Stimulated activated memory B cell treated with anti-CD40 and anti-IgM and Interleukin-4, amounts not matched to agents 10 μg/mL and 1 μg/mL and 100 μg/mL, for 72 hours (primary cell): ENCODE measurements around the gene TFF1.

Experiments
- ATAC-seq: fragments of 150-1000 bp; cut with Tn5 transposase; 2 replicates; pipeline ENCODE4 v1.10.0; 2021
- H3K27ac Mint-ChIP-seq: one replicate; pipeline ENCODE4 v1.8.0; 2022; ENCODE audit warnings: mild to moderate bottlenecking, mixed read lengths
- H3K27me3 Mint-ChIP-seq: one replicate; pipeline ENCODE4 v1.8.0; 2022; ENCODE audit warnings: mixed read lengths
- H3K36me3 Mint-ChIP-seq: one replicate; pipeline ENCODE4 v1.8.0; 2022; ENCODE audit warnings: mixed read lengths
- H3K4me1 Mint-ChIP-seq: one replicate; pipeline ENCODE4 v1.8.0; 2022; ENCODE audit warnings: mixed read lengths
- H3K4me3 Mint-ChIP-seq: one replicate; pipeline ENCODE4 v1.8.0; 2022; ENCODE audit warnings: mild to moderate bottlenecking, moderate library complexity, mixed read lengths
- H3K9me3 Mint-ChIP-seq: one replicate; pipeline ENCODE4 v1.8.0; 2022; ENCODE audit warnings: mixed read lengths

TFF1 gene

DNA sequence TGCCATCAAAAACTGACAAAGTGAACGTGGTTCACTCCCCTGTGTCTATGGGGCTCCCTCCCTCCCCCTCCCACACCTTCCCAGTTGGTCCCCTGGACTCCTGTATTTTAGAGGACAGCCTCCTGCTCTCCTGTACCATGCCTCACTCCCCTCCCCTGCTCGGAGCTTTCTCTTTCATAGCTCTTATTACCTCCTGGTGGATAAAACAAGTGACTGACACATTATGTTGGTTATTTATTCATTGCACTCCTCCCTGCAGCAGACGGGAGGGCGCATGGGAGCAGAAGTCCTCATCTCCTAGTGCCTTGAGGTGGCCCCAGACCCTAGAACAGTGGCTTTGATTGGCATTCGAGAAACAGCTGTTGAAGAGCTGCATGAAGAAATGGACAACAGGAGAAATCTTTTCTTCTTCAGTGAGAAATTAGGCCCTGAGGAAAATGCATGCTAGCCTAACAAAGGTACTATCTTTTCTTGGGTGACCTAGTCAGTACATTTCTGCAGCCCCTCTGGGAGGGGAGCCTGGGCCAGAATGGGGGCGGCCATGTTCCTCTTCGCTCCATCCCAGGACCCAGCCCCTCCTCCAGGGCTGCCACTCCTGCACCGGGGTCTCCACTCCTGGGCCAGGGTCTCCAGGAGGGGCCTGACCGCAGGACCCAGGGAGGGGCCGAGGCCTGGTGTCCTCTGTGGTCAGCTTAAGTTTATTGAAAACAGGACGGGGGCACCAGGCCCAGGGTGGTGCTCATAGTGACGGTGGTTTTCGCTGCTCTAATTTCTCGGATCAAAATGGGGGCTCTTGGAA, 1.2 kb upstream of the TFF1 start:
- no peaks in the 10 kb centered on the region for H3K9me3 Mint-ChIP-seq
- H3K27ac Mint-ChIP-seq = no peak overlapping the region
- H3K4me1 Mint-ChIP-seq = no peaks in the 10 kb centered on the region
- no peaks in the 10 kb centered on the region for H3K36me3 Mint-ChIP-seq
- H3K27me3 Mint-ChIP-seq = peaks cover 66% of the 10 kb centered on the region
- H3K4me3 Mint-ChIP-seq = no peak overlapping the region
- ATAC-seq = no peak

DNA sequence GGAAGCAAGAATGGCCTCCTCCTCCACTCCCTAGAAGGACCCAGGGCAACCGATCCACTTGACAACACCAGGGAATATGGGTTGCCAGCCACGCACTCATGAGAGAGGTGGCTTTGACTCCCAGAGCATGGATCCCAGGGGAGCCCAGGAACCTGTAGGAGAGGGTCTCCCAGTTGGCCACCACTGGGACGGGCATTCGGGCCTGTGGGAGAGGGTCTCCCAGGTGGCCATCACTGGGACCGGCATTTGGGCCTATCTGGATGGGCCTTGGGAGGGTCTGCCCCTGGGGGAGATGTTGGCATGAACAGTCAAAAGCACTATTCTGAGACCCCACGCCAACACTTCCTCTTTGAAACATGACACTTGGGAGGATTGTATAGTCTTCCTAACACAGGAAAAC, 565 bp downstream of the TFF1 start:
- peaks cover 9% of the 10 kb centered on the region for H3K4me1 Mint-ChIP-seq
- ATAC-seq = no peak
- no peak overlapping the region for H3K4me3 Mint-ChIP-seq
- no peak overlapping the region for H3K27ac Mint-ChIP-seq
- peaks cover 66% of the 10 kb centered on the region for H3K27me3 Mint-ChIP-seq
- no peaks in the 10 kb centered on the region for H3K36me3 Mint-ChIP-seq
- no peaks in the 10 kb centered on the region for H3K9me3 Mint-ChIP-seq

DNA sequence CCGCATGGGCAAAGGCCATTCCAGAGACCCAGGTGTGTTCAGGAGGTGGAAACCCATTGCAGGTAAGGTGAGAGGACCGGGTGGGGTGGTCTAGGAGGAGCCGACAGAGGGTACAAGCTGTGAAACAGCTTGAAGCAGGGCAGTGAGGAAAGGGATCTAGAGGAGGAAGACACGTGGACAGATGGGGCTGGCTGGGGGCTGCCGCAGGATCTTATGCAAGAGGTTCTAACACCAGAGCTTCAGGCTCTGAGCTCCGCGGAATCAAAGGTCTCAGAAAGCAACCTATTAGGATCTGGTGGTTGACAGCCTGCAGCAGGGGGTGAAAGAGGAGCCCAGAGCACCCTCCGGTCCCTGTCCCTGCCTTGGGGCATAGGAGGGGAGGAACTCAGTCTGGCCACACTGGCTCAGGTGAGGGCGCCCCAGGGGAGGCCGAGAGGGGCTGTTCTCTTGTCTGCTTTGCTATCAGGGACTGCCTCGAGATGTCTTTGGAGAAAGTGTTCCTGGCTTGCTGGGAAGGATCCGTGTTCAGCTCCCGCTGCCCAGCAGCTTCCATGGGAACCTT, 1.9 kb downstream of the TFF1 start:
- Mint-ChIP-seq H3K4me1 (peaks cover 9% of the 10 kb centered on the region), H3K27ac (no peak overlapping the region), H3K27me3 (peaks cover 65% of the 10 kb centered on the region), H3K4me3 (no peak overlapping the region), H3K9me3 (no peaks in the 10 kb centered on the region), H3K36me3 (no peaks in the 10 kb centered on the region)
- no peak for ATAC-seq

DNA sequence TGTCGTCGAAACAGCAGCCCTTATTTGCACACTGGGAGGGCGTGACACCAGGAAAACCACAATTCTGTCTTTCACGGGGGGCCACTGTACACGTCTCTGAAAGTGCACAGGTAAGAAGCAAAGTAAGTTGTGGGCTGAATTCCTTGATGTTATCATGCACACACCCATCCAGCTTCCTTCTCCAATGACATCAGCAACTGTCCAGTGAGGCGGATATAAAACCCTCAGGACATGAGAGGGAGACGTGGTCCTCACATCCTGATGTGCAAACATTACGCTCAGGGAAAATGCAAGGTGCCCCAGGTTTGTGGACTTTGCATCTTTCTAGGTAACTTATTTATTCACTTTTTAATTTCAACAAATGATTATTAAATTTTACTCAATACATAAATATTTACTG, 3.0 kb downstream of the TFF1 start:
- ATAC-seq = no peak
- Mint-ChIP-seq H3K4me1 (peaks cover 9% of the 10 kb centered on the region), H3K36me3 (no peaks in the 10 kb centered on the region), H3K27me3 (peaks cover 76% of the 10 kb centered on the region), H3K4me3 (no peak overlapping the region), H3K27ac (no peak overlapping the region), H3K9me3 (no peaks in the 10 kb centered on the region)

DNA sequence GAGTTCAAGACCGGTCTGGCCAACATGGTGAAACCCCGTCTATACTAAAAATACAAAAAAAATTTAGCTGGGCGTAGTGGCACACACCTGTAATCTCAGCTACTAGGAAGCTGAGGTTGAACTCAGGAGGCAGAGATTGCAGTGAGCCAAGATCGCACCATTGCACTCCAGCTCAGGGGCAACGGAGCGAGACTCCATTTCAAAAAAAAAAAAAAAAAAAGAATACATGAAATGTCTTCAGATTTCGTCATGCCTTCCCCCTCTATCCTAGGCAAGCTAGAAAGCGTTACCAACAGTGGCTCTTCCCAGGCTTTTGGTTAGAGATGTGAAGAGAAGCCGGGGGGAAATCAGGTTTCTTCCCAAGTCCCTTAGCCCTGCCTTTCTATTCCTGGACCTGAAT, 3.6 kb downstream of the TFF1 start:
- no peak for ATAC-seq
- Mint-ChIP-seq H3K27ac (no peak overlapping the region), H3K36me3 (no peaks in the 10 kb centered on the region), H3K27me3 (peaks cover 82% of the 10 kb centered on the region), H3K9me3 (no peaks in the 10 kb centered on the region), H3K4me3 (no peak overlapping the region), H3K4me1 (peaks cover 9% of the 10 kb centered on the region)

DNA sequence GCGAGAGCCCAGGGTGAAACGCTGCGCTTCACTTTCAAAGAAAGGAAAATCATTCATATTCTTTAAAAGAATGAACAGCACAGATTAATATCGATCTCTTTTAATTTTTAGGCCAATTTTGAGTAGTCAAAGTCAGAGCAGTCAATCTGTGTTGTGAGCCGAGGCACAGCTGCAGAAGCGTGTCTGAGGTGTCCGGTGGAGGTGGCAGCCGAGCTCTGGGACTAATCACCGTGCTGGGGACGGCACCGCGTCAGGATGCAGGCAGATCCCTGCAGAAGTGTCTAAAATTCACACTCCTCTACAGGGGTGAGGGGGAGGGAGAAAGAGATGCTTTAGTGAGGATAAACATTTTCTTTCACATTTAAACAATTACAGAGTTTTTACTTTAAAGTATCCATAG, 4.1 kb downstream of the TFF1 start:
- H3K27me3 Mint-ChIP-seq = peaks cover 86% of the 10 kb centered on the region
- H3K4me3 Mint-ChIP-seq = no peak overlapping the region
- no peak for ATAC-seq
- H3K9me3 Mint-ChIP-seq = no peaks in the 10 kb centered on the region
- H3K36me3 Mint-ChIP-seq = no peaks in the 10 kb centered on the region
- H3K27ac Mint-ChIP-seq = no peak overlapping the region
- H3K4me1 Mint-ChIP-seq = peaks cover 9% of the 10 kb centered on the region

DNA sequence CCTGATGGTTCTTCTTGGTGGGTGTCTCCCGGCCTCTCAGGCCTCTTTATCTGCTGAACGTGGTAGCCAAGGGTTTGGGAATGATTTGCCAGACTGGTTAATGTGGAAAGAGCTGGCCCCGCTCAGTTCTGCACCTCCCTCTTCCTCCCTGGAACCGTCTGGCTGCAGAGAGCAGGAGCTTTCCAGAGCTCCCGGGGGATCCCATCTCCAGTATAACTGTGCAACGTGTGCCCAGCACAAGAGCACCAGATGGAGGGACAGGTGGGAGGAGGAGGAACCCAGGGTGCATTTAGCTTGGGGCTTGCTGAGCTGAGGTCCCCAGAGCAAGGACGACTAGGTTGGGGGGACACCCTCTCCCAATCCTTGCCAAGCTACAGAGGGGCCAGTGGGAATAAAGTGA, 5.0 kb downstream of the TFF1 start:
- peaks cover 9% of the 10 kb centered on the region for H3K4me1 Mint-ChIP-seq
- no peak overlapping the region for H3K4me3 Mint-ChIP-seq
- H3K36me3 Mint-ChIP-seq = no peaks in the 10 kb centered on the region
- H3K27ac Mint-ChIP-seq = no peak overlapping the region
- ATAC-seq = no peak
- H3K27me3 Mint-ChIP-seq = peaks cover 81% of the 10 kb centered on the region
- H3K9me3 Mint-ChIP-seq = no peaks in the 10 kb centered on the region

DNA sequence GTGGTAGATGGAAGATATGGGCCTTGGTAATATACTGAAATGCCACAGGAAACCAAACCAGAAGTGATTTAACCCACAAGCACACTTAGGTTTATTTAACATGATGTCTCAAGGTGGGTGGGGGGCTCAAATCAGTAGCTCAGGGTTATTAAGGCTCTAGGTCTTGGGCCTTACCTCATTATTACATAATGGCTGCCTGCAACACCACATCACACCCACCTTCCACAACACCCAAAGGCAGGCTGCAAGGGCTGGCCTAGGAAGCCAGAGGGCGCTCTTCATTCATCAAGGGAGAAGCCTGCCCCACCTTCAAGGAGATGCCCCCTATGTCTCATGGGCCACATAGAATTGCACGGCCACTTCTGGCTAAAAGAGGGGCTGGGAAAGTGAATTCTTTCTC, 6.0 kb downstream of the TFF1 start:
- Mint-ChIP-seq H3K4me3 (no peak overlapping the region), H3K4me1 (peaks cover 9% of the 10 kb centered on the region), H3K27me3 (peaks cover 72% of the 10 kb centered on the region), H3K9me3 (no peaks in the 10 kb centered on the region), H3K36me3 (no peaks in the 10 kb centered on the region), H3K27ac (no peak overlapping the region)
- ATAC-seq = no peak

DNA sequence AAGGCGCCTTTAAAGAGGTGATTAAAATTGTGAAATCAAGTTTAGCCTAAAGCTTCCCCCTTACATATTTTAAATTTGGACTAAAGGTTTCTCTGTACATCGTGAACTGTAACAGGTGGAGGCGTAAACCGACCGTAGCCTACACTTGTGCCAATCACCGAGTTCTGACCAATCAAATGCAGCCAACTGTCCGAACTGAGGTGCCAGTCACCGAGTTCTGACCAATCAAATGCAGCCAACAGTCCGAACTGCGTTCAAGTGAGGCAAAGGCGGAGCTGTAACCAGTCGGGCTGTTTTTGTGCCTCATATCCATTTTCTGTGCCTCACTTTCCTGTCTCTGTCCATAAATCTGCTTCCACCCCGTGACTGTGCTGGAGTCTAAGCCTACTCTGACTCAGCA, 7.4 kb downstream of the TFF1 start:
- Mint-ChIP-seq H3K4me1 (peaks cover 9% of the 10 kb centered on the region), H3K27me3 (peaks cover 68% of the 10 kb centered on the region), H3K27ac (no peak overlapping the region), H3K36me3 (no peaks in the 10 kb centered on the region), H3K9me3 (peaks cover 8% of the 10 kb centered on the region), H3K4me3 (no peak overlapping the region)
- no peak for ATAC-seq

DNA sequence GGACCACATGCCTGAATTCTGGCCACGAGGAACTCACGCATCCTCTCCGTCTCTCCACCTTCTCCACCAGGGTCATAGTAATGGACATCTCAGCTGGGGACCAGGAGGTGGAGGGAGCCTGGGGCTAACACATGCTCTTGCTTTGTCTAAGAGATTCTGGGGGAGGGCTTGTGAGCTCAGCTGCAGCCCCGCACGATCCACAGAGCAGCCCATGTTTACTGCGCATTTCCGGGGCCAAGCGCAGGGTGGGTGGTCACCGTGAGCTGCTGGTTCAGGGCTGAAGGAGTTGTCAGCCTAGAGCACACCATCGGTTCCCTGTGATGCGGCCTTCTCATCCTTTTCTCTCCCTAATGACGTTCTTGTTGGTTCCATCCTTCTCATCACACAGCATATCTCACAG, 8.1 kb downstream of the TFF1 start:
- ATAC-seq = no peak
- peaks cover 14% of the 10 kb centered on the region for H3K9me3 Mint-ChIP-seq
- H3K27me3 Mint-ChIP-seq = peaks cover 68% of the 10 kb centered on the region
- no peak overlapping the region for H3K4me3 Mint-ChIP-seq
- H3K27ac Mint-ChIP-seq = no peak overlapping the region
- peaks cover 9% of the 10 kb centered on the region for H3K4me1 Mint-ChIP-seq
- H3K36me3 Mint-ChIP-seq = no peaks in the 10 kb centered on the region

DNA sequence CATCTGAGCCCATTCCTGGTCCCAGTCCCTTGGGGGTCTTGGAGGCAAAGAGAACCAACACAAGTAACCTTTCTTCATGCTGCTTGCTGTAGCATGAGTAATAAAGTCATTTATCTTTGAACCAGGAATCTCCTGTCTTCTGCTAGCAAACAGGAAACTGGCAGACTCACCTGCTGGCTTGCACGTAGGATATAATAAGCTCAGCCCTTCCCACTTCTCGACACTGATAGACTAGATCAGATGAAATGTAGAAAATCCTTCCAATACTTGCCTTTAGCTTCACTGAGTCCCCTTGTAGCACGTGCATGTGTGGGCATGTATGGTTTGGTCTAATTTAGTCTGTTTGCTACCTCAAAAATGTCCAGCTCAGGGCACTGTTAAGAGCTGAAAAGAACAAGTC, 9.0 kb downstream of the TFF1 start:
- peaks cover 6% of the 10 kb centered on the region for H3K4me1 Mint-ChIP-seq
- no peaks in the 10 kb centered on the region for H3K36me3 Mint-ChIP-seq
- no peak overlapping the region for H3K4me3 Mint-ChIP-seq
- peaks cover 70% of the 10 kb centered on the region for H3K27me3 Mint-ChIP-seq
- peaks cover 15% of the 10 kb centered on the region for H3K9me3 Mint-ChIP-seq
- no peak for ATAC-seq
- H3K27ac Mint-ChIP-seq = no peak overlapping the region

DNA sequence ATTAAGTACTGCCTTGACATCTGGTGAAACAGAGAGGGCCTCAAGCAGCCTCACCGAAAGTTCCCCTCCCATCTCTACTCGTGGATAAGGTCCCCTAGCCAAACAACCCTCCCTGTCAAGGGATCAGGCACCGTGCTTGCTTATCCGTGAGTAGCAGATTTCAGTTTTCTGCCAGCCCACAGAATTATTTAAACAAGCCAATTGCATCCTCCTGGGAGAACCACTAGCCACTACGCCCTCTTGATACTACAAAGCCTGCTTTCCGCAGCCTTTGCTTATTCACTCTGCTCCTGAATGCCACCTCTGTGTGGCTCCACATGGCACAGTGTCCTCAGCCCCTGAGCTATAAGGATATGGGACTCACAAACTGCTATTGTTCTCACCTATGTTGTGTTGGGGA, 9.7 kb downstream of the TFF1 start:
- Mint-ChIP-seq H3K27me3 (peaks cover 70% of the 10 kb centered on the region), H3K9me3 (peaks cover 15% of the 10 kb centered on the region), H3K27ac (no peak overlapping the region), H3K36me3 (no peaks in the 10 kb centered on the region), H3K4me1 (no peaks in the 10 kb centered on the region), H3K4me3 (no peak overlapping the region)
- no peak for ATAC-seq

DNA sequence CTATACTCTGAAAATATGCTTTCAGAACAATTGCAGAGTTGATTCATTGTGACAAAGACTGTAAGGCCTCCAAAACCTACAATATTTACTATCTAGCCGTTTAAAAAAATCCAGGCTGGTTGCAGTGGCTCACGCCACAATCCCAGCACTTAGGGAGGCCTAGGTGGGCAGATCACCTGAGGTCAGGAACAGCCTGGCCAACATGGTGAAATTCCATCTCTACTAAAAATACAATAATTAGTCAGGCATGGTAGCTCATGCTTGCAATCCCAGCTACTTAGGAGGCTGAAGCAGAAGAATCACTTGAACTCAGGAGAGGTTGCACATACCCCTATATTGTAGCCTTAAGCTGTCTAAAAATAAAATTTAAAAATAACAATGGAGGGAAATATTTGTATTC, 10.3 kb downstream of the TFF1 start:
- H3K36me3 Mint-ChIP-seq = no peaks in the 10 kb centered on the region
- H3K4me3 Mint-ChIP-seq = no peak overlapping the region
- no peaks in the 10 kb centered on the region for H3K4me1 Mint-ChIP-seq
- H3K27ac Mint-ChIP-seq = no peak overlapping the region
- peaks cover 15% of the 10 kb centered on the region for H3K9me3 Mint-ChIP-seq
- H3K27me3 Mint-ChIP-seq = peaks cover 70% of the 10 kb centered on the region
- ATAC-seq = no peak

DNA sequence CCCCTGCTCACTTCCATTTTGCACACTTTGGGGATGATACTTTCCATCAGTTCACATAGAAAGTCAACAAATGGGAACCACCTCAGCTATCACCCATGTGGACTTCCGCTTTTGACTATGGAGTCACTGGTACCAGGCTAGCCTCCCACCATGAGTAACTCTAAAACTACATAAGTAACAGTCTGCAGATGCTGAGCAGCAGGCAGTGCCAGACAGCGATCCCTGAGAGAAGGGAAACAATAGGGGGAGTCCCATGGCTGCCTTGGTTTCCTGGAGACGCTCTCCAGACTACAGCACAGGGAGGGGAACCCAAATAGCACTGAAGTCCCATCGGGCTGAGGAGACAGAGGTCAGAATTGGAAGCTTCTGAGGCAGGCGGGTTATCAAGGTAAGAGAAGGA, 12.7 kb downstream of the TFF1 start:
- H3K4me1 Mint-ChIP-seq = no peaks in the 10 kb centered on the region
- H3K4me3 Mint-ChIP-seq = no peak overlapping the region
- no peak for ATAC-seq
- peaks cover 15% of the 10 kb centered on the region for H3K9me3 Mint-ChIP-seq
- no peak overlapping the region for H3K27ac Mint-ChIP-seq
- no peaks in the 10 kb centered on the region for H3K36me3 Mint-ChIP-seq
- H3K27me3 Mint-ChIP-seq = peaks cover 58% of the 10 kb centered on the region

DNA sequence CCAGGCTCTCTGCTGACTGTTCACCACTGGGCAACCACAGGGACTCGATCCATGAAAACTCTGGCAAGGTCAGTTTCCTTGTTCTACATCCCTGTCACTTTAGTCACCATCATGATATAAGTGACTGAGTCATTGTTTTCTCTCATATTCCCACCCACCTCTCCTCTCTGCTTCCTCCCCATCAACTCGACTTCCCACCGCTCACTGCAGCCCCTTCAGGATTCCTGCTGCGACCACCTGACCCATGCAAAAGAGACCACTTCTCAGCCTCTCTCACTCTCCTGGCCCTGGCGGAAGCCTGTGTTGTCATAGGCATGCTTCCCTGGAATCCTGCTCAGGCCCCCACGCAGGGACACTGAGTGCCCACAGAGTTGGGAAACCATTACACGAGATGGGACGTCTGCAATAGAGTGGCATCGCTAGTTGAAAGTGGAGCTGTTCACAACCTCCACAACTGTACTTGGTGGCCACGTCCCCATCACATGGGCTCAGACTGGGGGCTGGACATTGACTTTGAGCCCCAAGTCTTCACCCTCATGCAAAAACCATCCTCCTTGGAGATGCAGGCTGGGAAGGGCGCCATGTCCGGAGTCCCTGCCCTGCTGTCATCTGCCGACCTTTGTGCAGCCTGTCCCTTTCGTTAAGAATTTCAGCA, 13.8 kb downstream of the TFF1 start:
- H3K36me3 Mint-ChIP-seq = no peaks in the 10 kb centered on the region
- H3K27me3 Mint-ChIP-seq = peaks cover 48% of the 10 kb centered on the region
- H3K4me3 Mint-ChIP-seq = no peak overlapping the region
- H3K9me3 Mint-ChIP-seq = peaks cover 15% of the 10 kb centered on the region
- no peak overlapping the region for H3K27ac Mint-ChIP-seq
- H3K4me1 Mint-ChIP-seq = no peaks in the 10 kb centered on the region
- ATAC-seq = no peak
